ENCODE results near the gene COL27A1.
"Not testable (repeated sequence)": the region's sequence is repeated elsewhere in the genome, so short reads cannot be mapped to it uniquely, and the experiment has no call there.

Gene COL27A1

GRCh38 chr9:114190563-114190905 is 35.2 kb downstream of the COL27A1 start:
- H3K4me3 ChIP-seq (ENCODE audit: low read depth, low read length): no peak overlapping the region
- no CpG with 5 or more reads among the region's 1 CpG for WGBS (ENCODE audit: extremely low coverage, insufficient coverage, insufficient read length)
- H4K12ac ChIP-seq (ENCODE audit: low read depth, low read length): no peak overlapping the region
- H3K14ac ChIP-seq (ENCODE audit: low read length): no peak overlapping the region
- H3K4ac ChIP-seq (ENCODE audit: low read depth, low read length): no peak overlapping the region
- DNase-seq: no peak
- H3K79me2 ChIP-seq (ENCODE audit: control insufficient read depth, insufficient read depth, low read length, poor library complexity): no peaks in the 10 kb centered on the region
- H3K18ac ChIP-seq (ENCODE audit: low read length): no peak overlapping the region
- H3K23ac ChIP-seq (ENCODE audit: low read length): no peak overlapping the region
- H2AFZ ChIP-seq (ENCODE audit: insufficient read depth, low read length, poor library complexity): no peak overlapping the region
- H3K9ac ChIP-seq (ENCODE audit: low read length): no peak overlapping the region
- H3K27me3 ChIP-seq (ENCODE audit: insufficient read depth, low read length): no peaks in the 10 kb centered on the region
- H4K91ac ChIP-seq (ENCODE audit: low read depth, low read length): no peak overlapping the region
- H2BK120ac ChIP-seq (ENCODE audit: insufficient read depth, low read length, poor library complexity): no peak overlapping the region
- no peaks in the 10 kb centered on the region for H3K9me3 ChIP-seq (ENCODE audit: insufficient read depth, low read depth, low read length)
- no peak overlapping the region for H2BK5ac ChIP-seq (ENCODE audit: low read depth, low read length, poor library complexity)
- no peak overlapping the region for H3K27ac ChIP-seq (ENCODE audit: low read depth, low read length)
- H3K4me2 ChIP-seq (ENCODE audit: low read length): no peak overlapping the region
- no peak overlapping the region for H2BK12ac ChIP-seq (ENCODE audit: low read length)
- no peaks in the 10 kb centered on the region for H3K79me1 ChIP-seq (ENCODE audit: low read length)
- peaks cover 25 to 50% of the 10 kb centered on the region in 2 experiments for H3K36me3 ChIP-seq (ENCODE audit: control insufficient read depth in 1 of 2, insufficient read depth in 2 of 2, low read length in 2 of 2)
- H3K4me1 ChIP-seq (ENCODE audit: control insufficient read depth in 1 of 2, insufficient read depth in 2 of 2, low read length in 2 of 2): no peaks in the 10 kb centered on the region
- no peak overlapping the region for H2AK5ac ChIP-seq (ENCODE audit: low read length)
- H4K8ac ChIP-seq (ENCODE audit: low read depth, low read length): no peak overlapping the region

DNA sequence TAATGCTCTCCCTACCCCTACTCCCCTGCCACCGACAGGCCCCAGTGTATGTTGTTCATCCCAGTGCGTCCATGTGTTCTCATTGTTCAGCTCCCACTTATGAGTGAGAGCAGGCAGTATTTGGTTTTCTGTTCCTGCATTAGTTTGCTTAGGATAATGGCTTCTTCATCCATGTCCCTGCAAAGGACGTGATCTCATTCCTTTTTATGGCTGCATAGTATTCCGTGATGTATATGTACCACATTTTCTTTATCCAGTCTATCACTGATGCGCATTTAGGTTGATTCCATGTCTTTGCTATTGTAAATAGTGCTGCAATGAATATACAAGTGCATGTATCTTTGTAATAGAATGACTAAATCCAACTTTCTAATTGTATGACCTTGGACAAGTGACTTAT is 36.1 kb downstream of the COL27A1 start:
- not testable (repeated sequence) for H4K8ac ChIP-seq (ENCODE audit: low read depth, low read length); H2AFZ ChIP-seq (ENCODE audit: insufficient read depth, low read length, poor library complexity); H2BK5ac ChIP-seq (ENCODE audit: low read depth, low read length, poor library complexity); DNase-seq; H3K4me3 ChIP-seq (ENCODE audit: low read depth, low read length); H3K27ac ChIP-seq (ENCODE audit: low read depth, low read length); H3K27me3 ChIP-seq (ENCODE audit: insufficient read depth, low read length); H4K12ac ChIP-seq (ENCODE audit: low read depth, low read length); H2AK5ac ChIP-seq (ENCODE audit: low read length); H4K91ac ChIP-seq (ENCODE audit: low read depth, low read length); H3K9me3 ChIP-seq (ENCODE audit: insufficient read depth, low read depth, low read length); H3K79me2 ChIP-seq (ENCODE audit: control insufficient read depth, insufficient read depth, low read length, poor library complexity); H3K4me1 ChIP-seq (ENCODE audit: control insufficient read depth in 1 of 2, insufficient read depth in 2 of 2, low read length in 2 of 2); H3K18ac ChIP-seq (ENCODE audit: low read length); H3K9ac ChIP-seq (ENCODE audit: low read length); H3K14ac ChIP-seq (ENCODE audit: low read length); H2BK12ac ChIP-seq (ENCODE audit: low read length); H3K79me1 ChIP-seq (ENCODE audit: low read length); H3K4ac ChIP-seq (ENCODE audit: low read depth, low read length); H3K4me2 ChIP-seq (ENCODE audit: low read length); H3K23ac ChIP-seq (ENCODE audit: low read length); H2BK120ac ChIP-seq (ENCODE audit: insufficient read depth, low read length, poor library complexity)
- H3K36me3 ChIP-seq (ENCODE audit: control insufficient read depth in 1 of 2, insufficient read depth in 2 of 2, low read length in 2 of 2): peaks cover 26 to 51% of the 10 kb centered on the region in 2 experiments
- no CpG with 5 or more reads among the region's 5 CpGs for WGBS (ENCODE audit: extremely low coverage, insufficient coverage, insufficient read length)

GRCh38 chr9:114192539-114192938 is 37.2 kb downstream of the COL27A1 start:
- H2BK12ac ChIP-seq (ENCODE audit: low read length): no peak overlapping the region
- no peak overlapping the region for H2AFZ ChIP-seq (ENCODE audit: insufficient read depth, low read length, poor library complexity)
- no peak overlapping the region for H3K27ac ChIP-seq (ENCODE audit: low read depth, low read length)
- H3K14ac ChIP-seq (ENCODE audit: low read length): no peak overlapping the region
- no peak overlapping the region for H4K12ac ChIP-seq (ENCODE audit: low read depth, low read length)
- H4K8ac ChIP-seq (ENCODE audit: low read depth, low read length): no peak overlapping the region
- H3K4ac ChIP-seq (ENCODE audit: low read depth, low read length): no peak overlapping the region
- H2BK120ac ChIP-seq (ENCODE audit: insufficient read depth, low read length, poor library complexity): no peak overlapping the region
- no peak overlapping the region for H3K18ac ChIP-seq (ENCODE audit: low read length)
- peaks cover 25 to 52% of the 10 kb centered on the region in 2 experiments for H3K36me3 ChIP-seq (ENCODE audit: control insufficient read depth in 1 of 2, insufficient read depth in 2 of 2, low read length in 2 of 2)
- no peak for DNase-seq
- no peak overlapping the region for H3K9ac ChIP-seq (ENCODE audit: low read length)
- H3K9me3 ChIP-seq (ENCODE audit: insufficient read depth, low read depth, low read length): no peaks in the 10 kb centered on the region
- H3K27me3 ChIP-seq (ENCODE audit: insufficient read depth, low read length): no peaks in the 10 kb centered on the region
- H3K4me3 ChIP-seq (ENCODE audit: low read depth, low read length): no peak overlapping the region
- no peak overlapping the region for H4K91ac ChIP-seq (ENCODE audit: low read depth, low read length)
- H3K79me1 ChIP-seq (ENCODE audit: low read length): no peaks in the 10 kb centered on the region
- no peak overlapping the region for H2AK5ac ChIP-seq (ENCODE audit: low read length)
- no peaks in the 10 kb centered on the region for H3K4me1 ChIP-seq (ENCODE audit: control insufficient read depth in 1 of 2, insufficient read depth in 2 of 2, low read length in 2 of 2)
- no peak overlapping the region for H3K23ac ChIP-seq (ENCODE audit: low read length)
- H3K79me2 ChIP-seq (ENCODE audit: control insufficient read depth, insufficient read depth, low read length, poor library complexity): no peaks in the 10 kb centered on the region
- no CpG with 5 or more reads among the region's 1 CpG for WGBS (ENCODE audit: extremely low coverage, insufficient coverage, insufficient read length)
- H3K4me2 ChIP-seq (ENCODE audit: low read length): no peak overlapping the region
- no peak overlapping the region for H2BK5ac ChIP-seq (ENCODE audit: low read depth, low read length, poor library complexity)

GRCh38 chr9:114193090-114193489 is 37.8 kb downstream of the COL27A1 start:
- Histone ChIP-seq H2BK5ac (ENCODE audit: low read depth, low read length, poor library complexity) (no peak overlapping the region), H3K4me3 (ENCODE audit: low read depth, low read length) (peak overlapping the region; percentile 34), H3K79me2 (ENCODE audit: control insufficient read depth, insufficient read depth, low read length, poor library complexity) (no peaks in the 10 kb centered on the region), H3K9ac (ENCODE audit: low read length) (no peak overlapping the region), H3K18ac (ENCODE audit: low read length) (no peak overlapping the region), H3K79me1 (ENCODE audit: low read length) (no peaks in the 10 kb centered on the region), H4K12ac (ENCODE audit: low read depth, low read length) (no peak overlapping the region), H3K23ac (ENCODE audit: low read length) (no peak overlapping the region), H3K9me3 (ENCODE audit: insufficient read depth, low read depth, low read length) (no peaks in the 10 kb centered on the region), H4K8ac (ENCODE audit: low read depth, low read length) (no peak overlapping the region), H3K27me3 (ENCODE audit: insufficient read depth, low read length) (no peaks in the 10 kb centered on the region), H2AFZ (ENCODE audit: insufficient read depth, low read length, poor library complexity) (no peak overlapping the region), H3K4me2 (ENCODE audit: low read length) (no peak overlapping the region), H2AK5ac (ENCODE audit: low read length) (no peak overlapping the region), H3K4ac (ENCODE audit: low read depth, low read length) (no peak overlapping the region), H2BK12ac (ENCODE audit: low read length) (no peak overlapping the region), H4K91ac (ENCODE audit: low read depth, low read length) (no peak overlapping the region), H3K27ac (ENCODE audit: low read depth, low read length) (no peak overlapping the region), H3K36me3 (ENCODE audit: control insufficient read depth in 1 of 2, insufficient read depth in 2 of 2, low read length in 2 of 2) (peaks cover 29 to 56% of the 10 kb centered on the region in 2 experiments), H3K14ac (ENCODE audit: low read length) (no peak overlapping the region), H3K4me1 (ENCODE audit: control insufficient read depth in 1 of 2, insufficient read depth in 2 of 2, low read length in 2 of 2) (no peaks in the 10 kb centered on the region), H2BK120ac (ENCODE audit: insufficient read depth, low read length, poor library complexity) (no peak overlapping the region)
- WGBS (ENCODE audit: extremely low coverage, insufficient coverage, insufficient read length): no CpG with 5 or more reads among the region's 3 CpGs
- no peak for DNase-seq

All from trophoblast cell (in vitro differentiated cells and primary cell).